GM23338 (cell line): ENCODE measurements around the gene PIF1. TPM values are rescaled to one million over a fixed set of nuclear protein-coding genes. Genes with fewer than 3 reads are reported as not detected.

ENCODE experiments used
- ATAC-seq: fragments of 200-7000 bp; cut with Tn5 transposase; 3 replicates; pipeline ENCODE4 v1.9.1; 2020
- DNase-seq: peaks from one replicate; pipeline ENCODE4 v3.0.0-alpha.2; 2015; ENCODE audit warnings: low spot score
- H2AFZ ChIP-seq: fragments of 200-600 bp; sonication (generic); 2 replicates; pipeline ENCODE4 v1.8.0; 2016; ENCODE audit warnings: antibody characterized with exemption, mild to moderate bottlenecking, moderate library complexity
- H3F3A ChIP-seq: fragments of 200-600 bp; sonication (generic); replicated peaks from 2 replicates; pipeline ENCODE4 v1.8.0; 2017; ENCODE audit warnings: antibody characterized with exemption, mixed run types, low read depth
- H3K27ac ChIP-seq: fragments of 200-600 bp; sonication (generic); 2 replicates; pipeline ENCODE4 v1.6.1; 2016; ENCODE audit warnings: low read depth
- H3K27me3 ChIP-seq: fragments of 200-600 bp; sonication (generic); 2 replicates; pipeline ENCODE4 v1.8.0; 2016; ENCODE audit warnings: mild to moderate bottlenecking, mixed run types, moderate library complexity; ENCODE audit not compliant: insufficient read depth
- H3K36me3 ChIP-seq: fragments of 200-600 bp; sonication (generic); 2 replicates; pipeline ENCODE4 v1.8.0; 2016; ENCODE audit warnings: mild to moderate bottlenecking; ENCODE audit not compliant: insufficient read depth
- H3K4me1 ChIP-seq: fragments of 200-600 bp; sonication (generic); 2 replicates; pipeline ENCODE4 v1.8.0; 2016; ENCODE audit warnings: mild to moderate bottlenecking, moderate library complexity; ENCODE audit not compliant: insufficient read depth
- H3K4me2 ChIP-seq: fragments of 200-600 bp; sonication (generic); 2 replicates; pipeline ENCODE4 v1.7.1; 2017; ENCODE audit warnings: mixed run types
- H3K4me3 ChIP-seq: fragments of 200-600 bp; sonication (generic); 2 replicates; pipeline ENCODE4 v1.6.1; 2016; ENCODE audit warnings: mixed run types
- H3K79me2 ChIP-seq: fragments of 200-600 bp; sonication (generic); replicated peaks from 2 replicates; pipeline ENCODE4 v1.8.0; 2017; ENCODE audit warnings: mild to moderate bottlenecking; ENCODE audit not compliant: insufficient read depth
- H3K9me2 ChIP-seq: fragments of 200-600 bp; sonication (generic); 2 replicates; pipeline ENCODE4 v1.8.0; 2017; ENCODE audit not compliant: insufficient read depth
- H4K20me1 ChIP-seq: fragments of 200-600 bp; sonication (generic); replicated peaks from 2 replicates; pipeline ENCODE4 v1.8.0; 2017; ENCODE audit warnings: mild to moderate bottlenecking; ENCODE audit not compliant: insufficient read depth
- H3K27ac Mint-ChIP-seq: 2 replicates; pipeline ENCODE4 v1.8.0; 2020; ENCODE audit warnings: inconsistent platforms, mild to moderate bottlenecking, moderate library complexity, mixed read lengths
- H3K27me3 Mint-ChIP-seq: 3 replicates; pipeline ENCODE4 v1.8.0; 2022; ENCODE audit warnings: low read depth, mild to moderate bottlenecking, moderate library complexity, mixed read lengths, inconsistent platforms; ENCODE audit not compliant: insufficient read depth, poor library complexity
- H3K36me3 Mint-ChIP-seq: 3 replicates; pipeline ENCODE4 v1.8.0; 2021; ENCODE audit warnings: low read depth, mild to moderate bottlenecking, inconsistent platforms, moderate library complexity, mixed read lengths
- H3K4me1 Mint-ChIP-seq: 3 replicates; pipeline ENCODE4 v1.8.0; 2020; ENCODE audit warnings: mild to moderate bottlenecking, inconsistent platforms, mixed read lengths
- H3K4me3 Mint-ChIP-seq: 3 replicates; pipeline ENCODE4 v1.8.0; 2021; ENCODE audit warnings: moderate library complexity, mild to moderate bottlenecking, inconsistent platforms, mixed read lengths
- H3K9me3 Mint-ChIP-seq: 3 replicates; pipeline ENCODE4 v1.8.0; 2020; ENCODE audit warnings: moderate library complexity, mild to moderate bottlenecking, inconsistent platforms, mixed read lengths
- JUNB ChIP-seq: IDR thresholded peaks from one replicate; pipeline ENCODE4 v1.6.1; 2016; ENCODE audit warnings: antibody characterized with exemption; ENCODE audit not compliant: unreplicated experiment
- NANOG ChIP-seq: IDR thresholded peaks from 2 replicates; pipeline ENCODE4 v1.6.1; 2016; ENCODE audit warnings: antibody characterized with exemption, borderline replicate concordance
- POLR2AphosphoS5 ChIP-seq: IDR thresholded peaks from 2 replicates; pipeline ENCODE4 v1.6.1; 2016; ENCODE audit warnings: antibody characterized with exemption, low read depth
- STAT1 ChIP-seq: IDR thresholded peaks from one replicate; pipeline ENCODE4 v1.6.1; 2016; ENCODE audit warnings: antibody characterized with exemption; ENCODE audit not compliant: unreplicated experiment
- ZNF331 ChIP-seq: fragments of 250-450 bp; sonication (Bioruptor Pico); IDR thresholded peaks from 2 replicates; pipeline ENCODE4 v1.5.0; 2020; ENCODE audit warnings: low read depth, mild to moderate bottlenecking, moderate library complexity
- polyA plus RNA-seq: library from polyadenylated mRNA; unstranded; fragments of >200 nt; fragmentation: Nextera tagmentation; extraction: Ambion mirVana; gene quantifications from 2 replicates; pipeline ENCODE4 v1.2.1, GENCODE V29; 2016
- total RNA-seq: library from RNA; depleted of rRNA; stranded (reverse); fragments of >200 nt; shearing (Covaris generic); gene quantifications from 2 replicates; pipeline ENCODE4 v1.2.3, GENCODE V29; 2014
- TF ChIP-seq, protein P1 (sequence below): fragments of 250-450 bp; sonication (Bioruptor Pico); IDR thresholded peaks from 2 replicates; pipeline ENCODE4 v1.5.0; 2020; ENCODE audit warnings: mild to moderate bottlenecking, moderate library complexity
- TF ChIP-seq, protein P2 (sequence below): IDR thresholded peaks from one replicate; pipeline ENCODE4 v1.6.1; 2018; ENCODE audit warnings: antibody characterized with exemption; ENCODE audit not compliant: unreplicated experiment

Gene PIF1
- total and polyA plus RNA-seq, 2 experiments from 2014 or later = 116 to 200 TPM

DNA sequence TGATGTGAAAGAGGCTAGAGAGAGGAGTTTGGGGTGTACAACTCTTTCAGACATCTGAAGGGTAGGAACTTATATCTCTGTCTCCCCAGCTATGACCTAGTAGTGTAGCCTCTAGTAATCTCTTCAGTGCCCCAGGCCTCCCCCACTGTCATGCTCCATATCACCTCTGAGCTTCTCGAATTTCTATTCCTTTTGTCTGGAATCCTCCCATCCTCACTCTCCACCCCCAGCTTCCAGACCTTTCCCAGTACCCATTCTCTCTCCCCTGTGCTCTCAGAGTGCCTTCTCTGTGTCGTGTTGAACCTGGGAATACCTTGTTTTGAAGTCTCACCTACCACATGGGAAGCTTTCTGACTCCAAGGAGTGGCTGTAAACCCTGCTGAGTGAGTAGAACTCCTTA is 46.4 kb downstream of the PIF1 start:
- DNase-seq (no peak), ATAC-seq (no peak)
- Histone ChIP-seq H3K27me3 (no peaks in the 10 kb centered on the region), H3F3A (peaks cover 13% of the 10 kb centered on the region; the same call in 1 of the 2 replicates), H3K27ac (no peak overlapping the region), H3K4me3 (no peak overlapping the region), H3K9me2 (no peaks in the 10 kb centered on the region), H3K79me2 (peaks cover 46% of the 10 kb centered on the region), H3K4me2 (peak overlapping the region; percentile 58; the same call in 1 of the 2 replicates), H3K4me1 (peaks cover 51% of the 10 kb centered on the region), H2AFZ (no peak overlapping the region), H3K36me3 (no peaks in the 10 kb centered on the region; the same call in 1 of the 2 replicates), H4K20me1 (no peaks in the 10 kb centered on the region; the same call in 1 of the 2 replicates)
- Mint-ChIP-seq H3K4me3 (no peak overlapping the region; the same call in 2 of the 3 replicates), H3K9me3 (peaks cover 4% of the 10 kb centered on the region; the same call in 2 of the 3 replicates), H3K27me3 (peaks cover 14% of the 10 kb centered on the region), H3K4me1 (peaks cover 46% of the 10 kb centered on the region), H3K27ac (no peak overlapping the region), H3K36me3 (peaks cover 14% of the 10 kb centered on the region)
- TF ChIP-seq, protein P1, sequence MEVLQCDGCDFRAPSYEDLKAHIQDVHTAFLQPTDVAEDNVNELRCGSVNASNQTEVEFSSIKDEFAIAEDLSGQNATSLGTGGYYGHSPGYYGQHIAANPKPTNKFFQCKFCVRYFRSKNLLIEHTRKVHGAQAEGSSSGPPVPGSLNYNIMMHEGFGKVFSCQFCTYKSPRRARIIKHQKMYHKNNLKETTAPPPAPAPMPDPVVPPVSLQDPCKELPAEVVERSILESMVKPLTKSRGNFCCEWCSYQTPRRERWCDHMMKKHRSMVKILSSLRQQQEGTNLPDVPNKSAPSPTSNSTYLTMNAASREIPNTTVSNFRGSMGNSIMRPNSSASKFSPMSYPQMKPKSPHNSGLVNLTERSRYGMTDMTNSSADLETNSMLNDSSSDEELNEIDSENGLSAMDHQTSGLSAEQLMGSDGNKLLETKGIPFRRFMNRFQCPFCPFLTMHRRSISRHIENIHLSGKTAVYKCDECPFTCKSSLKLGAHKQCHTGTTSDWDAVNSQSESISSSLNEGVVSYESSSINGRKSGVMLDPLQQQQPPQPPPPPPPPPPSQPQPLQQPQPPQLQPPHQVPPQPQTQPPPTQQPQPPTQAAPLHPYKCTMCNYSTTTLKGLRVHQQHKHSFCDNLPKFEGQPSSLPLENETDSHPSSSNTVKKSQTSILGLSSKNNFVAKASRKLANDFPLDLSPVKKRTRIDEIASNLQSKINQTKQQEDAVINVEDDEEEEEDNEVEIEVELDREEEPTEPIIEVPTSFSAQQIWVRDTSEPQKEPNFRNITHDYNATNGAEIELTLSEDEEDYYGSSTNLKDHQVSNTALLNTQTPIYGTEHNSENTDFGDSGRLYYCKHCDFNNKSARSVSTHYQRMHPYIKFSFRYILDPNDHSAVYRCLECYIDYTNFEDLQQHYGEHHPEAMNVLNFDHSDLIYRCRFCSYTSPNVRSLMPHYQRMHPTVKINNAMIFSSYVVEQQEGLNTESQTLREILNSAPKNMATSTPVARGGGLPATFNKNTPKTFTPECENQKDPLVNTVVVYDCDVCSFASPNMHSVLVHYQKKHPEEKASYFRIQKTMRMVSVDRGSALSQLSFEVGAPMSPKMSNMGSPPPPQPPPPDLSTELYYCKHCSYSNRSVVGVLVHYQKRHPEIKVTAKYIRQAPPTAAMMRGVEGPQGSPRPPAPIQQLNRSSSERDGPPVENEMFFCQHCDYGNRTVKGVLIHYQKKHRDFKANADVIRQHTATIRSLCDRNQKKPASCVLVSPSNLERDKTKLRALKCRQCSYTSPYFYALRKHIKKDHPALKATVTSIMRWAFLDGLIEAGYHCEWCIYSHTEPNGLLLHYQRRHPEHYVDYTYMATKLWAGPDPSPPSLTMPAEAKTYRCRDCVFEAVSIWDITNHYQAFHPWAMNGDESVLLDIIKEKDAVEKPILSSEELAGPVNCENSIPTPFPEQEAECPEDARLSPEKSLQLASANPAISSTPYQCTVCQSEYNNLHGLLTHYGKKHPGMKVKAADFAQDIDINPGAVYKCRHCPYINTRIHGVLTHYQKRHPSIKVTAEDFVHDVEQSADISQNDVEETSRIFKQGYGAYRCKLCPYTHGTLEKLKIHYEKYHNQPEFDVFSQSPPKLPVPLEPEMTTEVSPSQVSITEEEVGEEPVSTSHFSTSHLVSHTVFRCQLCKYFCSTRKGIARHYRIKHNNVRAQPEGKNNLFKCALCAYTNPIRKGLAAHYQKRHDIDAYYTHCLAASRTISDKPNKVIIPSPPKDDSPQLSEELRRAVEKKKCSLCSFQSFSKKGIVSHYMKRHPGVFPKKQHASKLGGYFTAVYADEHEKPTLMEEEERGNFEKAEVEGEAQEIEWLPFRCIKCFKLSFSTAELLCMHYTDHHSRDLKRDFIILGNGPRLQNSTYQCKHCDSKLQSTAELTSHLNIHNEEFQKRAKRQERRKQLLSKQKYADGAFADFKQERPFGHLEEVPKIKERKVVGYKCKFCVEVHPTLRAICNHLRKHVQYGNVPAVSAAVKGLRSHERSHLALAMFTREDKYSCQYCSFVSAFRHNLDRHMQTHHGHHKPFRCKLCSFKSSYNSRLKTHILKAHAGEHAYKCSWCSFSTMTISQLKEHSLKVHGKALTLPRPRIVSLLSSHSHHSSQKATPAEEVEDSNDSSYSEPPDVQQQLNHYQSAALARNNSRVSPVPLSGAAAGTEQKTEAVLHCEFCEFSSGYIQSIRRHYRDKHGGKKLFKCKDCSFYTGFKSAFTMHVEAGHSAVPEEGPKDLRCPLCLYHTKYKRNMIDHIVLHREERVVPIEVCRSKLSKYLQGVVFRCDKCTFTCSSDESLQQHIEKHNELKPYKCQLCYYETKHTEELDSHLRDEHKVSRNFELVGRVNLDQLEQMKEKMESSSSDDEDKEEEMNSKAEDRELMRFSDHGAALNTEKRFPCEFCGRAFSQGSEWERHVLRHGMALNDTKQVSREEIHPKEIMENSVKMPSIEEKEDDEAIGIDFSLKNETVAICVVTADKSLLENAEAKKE = no peak
- TF ChIP-seq, protein P2, sequence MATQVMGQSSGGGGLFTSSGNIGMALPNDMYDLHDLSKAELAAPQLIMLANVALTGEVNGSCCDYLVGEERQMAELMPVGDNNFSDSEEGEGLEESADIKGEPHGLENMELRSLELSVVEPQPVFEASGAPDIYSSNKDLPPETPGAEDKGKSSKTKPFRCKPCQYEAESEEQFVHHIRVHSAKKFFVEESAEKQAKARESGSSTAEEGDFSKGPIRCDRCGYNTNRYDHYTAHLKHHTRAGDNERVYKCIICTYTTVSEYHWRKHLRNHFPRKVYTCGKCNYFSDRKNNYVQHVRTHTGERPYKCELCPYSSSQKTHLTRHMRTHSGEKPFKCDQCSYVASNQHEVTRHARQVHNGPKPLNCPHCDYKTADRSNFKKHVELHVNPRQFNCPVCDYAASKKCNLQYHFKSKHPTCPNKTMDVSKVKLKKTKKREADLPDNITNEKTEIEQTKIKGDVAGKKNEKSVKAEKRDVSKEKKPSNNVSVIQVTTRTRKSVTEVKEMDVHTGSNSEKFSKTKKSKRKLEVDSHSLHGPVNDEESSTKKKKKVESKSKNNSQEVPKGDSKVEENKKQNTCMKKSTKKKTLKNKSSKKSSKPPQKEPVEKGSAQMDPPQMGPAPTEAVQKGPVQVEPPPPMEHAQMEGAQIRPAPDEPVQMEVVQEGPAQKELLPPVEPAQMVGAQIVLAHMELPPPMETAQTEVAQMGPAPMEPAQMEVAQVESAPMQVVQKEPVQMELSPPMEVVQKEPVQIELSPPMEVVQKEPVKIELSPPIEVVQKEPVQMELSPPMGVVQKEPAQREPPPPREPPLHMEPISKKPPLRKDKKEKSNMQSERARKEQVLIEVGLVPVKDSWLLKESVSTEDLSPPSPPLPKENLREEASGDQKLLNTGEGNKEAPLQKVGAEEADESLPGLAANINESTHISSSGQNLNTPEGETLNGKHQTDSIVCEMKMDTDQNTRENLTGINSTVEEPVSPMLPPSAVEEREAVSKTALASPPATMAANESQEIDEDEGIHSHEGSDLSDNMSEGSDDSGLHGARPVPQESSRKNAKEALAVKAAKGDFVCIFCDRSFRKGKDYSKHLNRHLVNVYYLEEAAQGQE = no peak
- TF ChIP-seq ZNF331 = no peak
- TF ChIP-seq JUNB = no peak
- TF ChIP-seq STAT1 = no peak
- TF ChIP-seq NANOG = no peak
- no peak for TF ChIP-seq POLR2AphosphoS5
